A549 (cell line): ENCODE data around the gene DHRS3. TPM values are rescaled to one million over a fixed set of nuclear protein-coding genes. Genes with fewer than 3 reads are reported as not detected.

Experiments used
- ATAC-seq, 2 experiments: fragments of 200-7000 bp in 1 of 2; fragments of >200 bp in 1 of 2; cut with Nextera tagmentation in 1 of 2; cut with Tn5 transposase in 1 of 2; 3 replicates each; pipeline versions ENCODE4 v1.8.0 to v1.9.1; 2018 to 2020; ENCODE audit warnings: mild to moderate bottlenecking in 1 of 2, moderate library complexity in 1 of 2
- CTCF ChIA-PET: fragments of 300-600 bp; sonication (Branson Sonifier 250); formaldehyde crosslinking; extraction: SDS; loops from one replicate; lab custom pipeline; 2021; ENCODE audit warnings: antibody characterized with exemption, inconsistent platforms; lab: Yijun Ruan, JAX
- POLR2A ChIA-PET: fragments of 350-600 bp; formaldehyde crosslinking; extraction: SDS; loops from one replicate; lab custom pipeline; 2021; ENCODE audit warnings: antibody characterized with exemption, inconsistent platforms; lab: Yijun Ruan, JAX
- DNase-seq, 2 experiments: peaks; one replicate each; pipeline versions ENCODE4 v3.0.0 to v3.0.0-alpha.2; 2011 to 2016; ENCODE audit warnings: low read depth in 1 of 2, low spot score in 1 of 2
- FAIRE-seq: peaks from 2 replicates; lab custom pipeline; 2011; peaks lifted over from hg19 to GRCh38; lab: Jason Lieb, UNC
- H3K27ac ChIP-seq, 2 experiments: fragments of >200 bp; sonication (Bioruptor Twin); formaldehyde crosslinking; 3 replicates each; pipeline ENCODE4 v1.5.1; 2016 to 2017
- H3K4me1 ChIP-seq: fragments of >200 bp; sonication (Bioruptor Twin); formaldehyde crosslinking; 3 replicates; pipeline ENCODE4 v1.6.1; 2016
- H3K4me2 ChIP-seq: fragments of >200 bp; sonication (Bioruptor Twin); formaldehyde crosslinking; 3 replicates; pipeline ENCODE4 v1.6.1; 2016
- H3K4me3 ChIP-seq: fragments of >200 bp; sonication (Bioruptor Twin); formaldehyde crosslinking; 3 replicates; pipeline ENCODE4 v1.5.1; 2016
- H3K9me3 ChIP-seq: fragments of >200 bp; sonication (Bioruptor Twin); formaldehyde crosslinking; 3 replicates; pipeline ENCODE4 v1.6.1; 2016
- CEBPB ChIP-seq, 2 experiments: fragments of >200 bp in 1 of 2; sonication (Bioruptor Twin) in 1 of 2; formaldehyde crosslinking in 1 of 2; IDR thresholded peaks; 2 replicates each; pipeline ENCODE4 v1.6.1; 2012 to 2016
- CHD2 ChIP-seq: fragments of 150-350 bp; IDR thresholded peaks from 2 replicates; pipeline ENCODE4 v1.6.1; 2014; ENCODE audit warnings: low read length; ENCODE audit not compliant: partially characterized antibody
- EHMT2 ChIP-seq: fragments of 200-600 bp; sonication (generic); IDR thresholded peaks from 2 replicates; pipeline ENCODE4 v1.6.1; 2016; ENCODE audit warnings: antibody characterized with exemption, low read depth, mild to moderate bottlenecking, moderate library complexity
- EP300 ChIP-seq, 2 experiments: fragments of >200 bp; sonication (Bioruptor Twin); formaldehyde crosslinking; IDR thresholded peaks; 2 replicates in 1 of 2; 3 replicates in 1 of 2; pipeline ENCODE4 v1.6.1; 2016 to 2017
- ESRRA ChIP-seq: fragments of 150-350 bp; IDR thresholded peaks from 2 replicates; pipeline ENCODE4 v1.6.1; 2014; ENCODE audit warnings: mild to moderate bottlenecking, low read length, borderline replicate concordance
- FOSB ChIP-seq: fragments of 250-450 bp; sonication (Bioruptor Pico); IDR thresholded peaks from 2 replicates; pipeline ENCODE4 v1.5.0; 2020; ENCODE audit warnings: mild to moderate bottlenecking, moderate library complexity
- FOXS1 ChIP-seq: fragments of 250-450 bp; sonication (Bioruptor Pico); IDR thresholded peaks from 2 replicates; pipeline ENCODE4 v1.5.0; 2020; ENCODE audit warnings: mild to moderate bottlenecking, moderate library complexity
- GATA3 ChIP-seq: IDR thresholded peaks from 2 replicates; pipeline ENCODE4 v1.6.1; 2012; ENCODE audit warnings: borderline replicate concordance
- HEYL ChIP-seq: fragments of 250-450 bp; sonication (Bioruptor Pico); IDR thresholded peaks from 2 replicates; pipeline ENCODE4 v1.8.0; 2021; ENCODE audit warnings: mild to moderate bottlenecking, moderate library complexity
- HOXA7 ChIP-seq: fragments of 250-450 bp; sonication (Bioruptor Pico); IDR thresholded peaks from 2 replicates; pipeline ENCODE4 v1.5.0; 2020; ENCODE audit warnings: mild to moderate bottlenecking, moderate library complexity
- HOXB5 ChIP-seq: fragments of 250-450 bp; sonication (Bioruptor Pico); IDR thresholded peaks from 2 replicates; pipeline ENCODE4 v1.5.0; 2020; ENCODE audit warnings: mild to moderate bottlenecking, moderate library complexity
- JUN ChIP-seq, 2 experiments: fragments of >200 bp; sonication (Bioruptor Twin); formaldehyde crosslinking; IDR thresholded peaks; 2 replicates in 1 of 2; 3 replicates in 1 of 2; pipeline ENCODE4 v1.6.1; 2016 to 2017
- JUNB ChIP-seq: fragments of >200 bp; sonication (Bioruptor Twin); formaldehyde crosslinking; IDR thresholded peaks from 2 replicates; pipeline ENCODE4 v1.6.1; 2016
- KDM1A ChIP-seq: fragments of 200-600 bp; sonication (generic); IDR thresholded peaks from 2 replicates; pipeline ENCODE4 v1.6.1; 2016; ENCODE audit warnings: low read depth, mild to moderate bottlenecking
- MAFK ChIP-seq: fragments of 450-650 bp; IDR thresholded peaks from 2 replicates; pipeline ENCODE4 v1.6.1; 2014; ENCODE audit not compliant: partially characterized antibody
- NFE2L2 ChIP-seq: fragments of 150-350 bp; conservative IDR thresholded peaks from 2 replicates; pipeline ENCODE4 v1.6.1; 2014; ENCODE audit warnings: low read length
- NPAS2 ChIP-seq: fragments of 250-450 bp; sonication (Bioruptor Pico); IDR thresholded peaks from 2 replicates; pipeline ENCODE4 v1.8.0; 2022; ENCODE audit warnings: mild to moderate bottlenecking, moderate library complexity, borderline replicate concordance
- NR3C1 ChIP-seq: fragments of >200 bp; sonication (Bioruptor Twin); formaldehyde crosslinking; IDR thresholded peaks from 3 replicates; pipeline ENCODE4 v1.6.1; 2017
- PHF8 ChIP-seq: fragments of 200-600 bp; sonication (generic); IDR thresholded peaks from 2 replicates; pipeline ENCODE4 v1.6.1; 2016; ENCODE audit warnings: low read depth, mild to moderate bottlenecking, antibody characterized with exemption, moderate library complexity, borderline replicate concordance
- POLR2AphosphoS2 ChIP-seq: conservative IDR thresholded peaks from 2 replicates; pipeline ENCODE4 v1.6.1; 2012; ENCODE audit warnings: low read length, improper control_type of control experiment, inconsistent platforms
- RCOR1 ChIP-seq: fragments of 150-350 bp; IDR thresholded peaks from 2 replicates; pipeline ENCODE4 v1.6.1; 2014; ENCODE audit warnings: antibody characterized with exemption, low read length, low read depth
- ZFP36 ChIP-seq: fragments of 450-650 bp; IDR thresholded peaks from 2 replicates; pipeline ENCODE4 v1.6.1; 2014; ENCODE audit warnings: borderline replicate concordance; ENCODE audit not compliant: partially characterized antibody
- ZSCAN20 ChIP-seq: fragments of 250-450 bp; sonication (Bioruptor Pico); IDR thresholded peaks from 2 replicates; pipeline ENCODE4 v1.8.0; 2022; ENCODE audit warnings: mild to moderate bottlenecking, moderate library complexity
- WGBS: methylation state at CpG from one replicate; pipeline ENCODE4 v1.1.6; 2017; ENCODE audit errors: missing lambda C conversion rate; 5-methylcytosine and 5-hydroxymethylcytosine counted together
- polyA plus RNA-seq, 4 experiments: library from polyadenylated mRNA; depleted of rRNA in 3 of 4; stranded (reverse); fragments of >200 nt; fragmentation: RNase III in 1 of 4; extraction: RNeasy Plus Mini Kit Qiagen cat#74134 plus additional on column Dnase treatment in 1 of 4; gene quantifications; 2 replicates in 3 of 4; 3 replicates in 1 of 4; pipeline ENCODE4 v1.2.3, GENCODE V29; 2011 to 2017
- TF ChIP-seq, protein P1 (sequence below): fragments of >200 bp; sonication (Bioruptor Twin); formaldehyde crosslinking; IDR thresholded peaks from 2 replicates; pipeline ENCODE4 v1.6.1; 2016
- TF ChIP-seq, protein P2 (sequence below): fragments of 250-450 bp; sonication (Bioruptor Pico); IDR thresholded peaks from 2 replicates; pipeline ENCODE4 v1.5.0; 2020; ENCODE audit warnings: low read depth, mild to moderate bottlenecking, moderate library complexity

Gene DHRS3
- polyA plus RNA-seq, 2 of the 4 experiments (the other 2 are of a cell fraction) = 62.7 to 79.7 TPM

DNA sequence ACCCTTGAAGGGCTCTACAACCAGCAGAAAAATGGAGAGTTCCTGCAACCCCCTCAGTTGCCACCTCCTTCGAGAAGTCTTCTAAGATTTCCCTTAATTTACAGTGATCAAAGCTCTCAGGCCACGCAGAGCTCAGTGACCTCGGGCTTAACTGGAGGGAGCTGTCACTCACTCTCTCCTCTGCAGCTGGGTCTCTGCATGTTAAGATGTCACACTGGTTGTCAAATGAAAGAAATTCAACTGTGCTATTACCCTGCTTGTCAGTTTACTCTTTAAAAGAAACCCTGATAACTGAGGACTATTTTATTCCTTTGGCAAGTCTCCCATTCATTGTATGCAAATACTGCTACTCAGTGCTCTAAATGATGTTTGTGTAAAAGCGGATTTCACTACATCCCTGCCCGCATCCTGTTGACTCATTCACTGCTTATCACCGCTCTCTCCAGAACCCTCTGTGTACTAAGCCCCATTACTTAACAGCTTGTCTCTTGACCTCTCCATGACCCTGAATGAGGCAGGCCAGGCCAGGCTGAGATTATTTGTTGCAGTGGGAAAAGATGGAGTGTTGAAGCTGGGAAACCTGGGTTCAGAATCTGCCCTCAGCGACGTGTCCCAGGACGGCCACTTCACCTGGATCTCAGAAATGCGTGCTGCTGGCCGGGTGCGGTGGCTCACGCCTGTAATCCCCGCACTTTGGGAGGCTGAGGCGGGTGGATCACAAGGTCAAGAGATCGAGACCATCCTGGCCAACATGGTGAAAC is 13.7 kb downstream of the DHRS3 start (continued):
- no peak for TF ChIP-seq PHF8
- TF ChIP-seq CEBPB (IDR thresholded peaks at IDR 0.05) = peak; percentile 67 to 91
- peak; percentile 88 to 89; a peak in 4 of 5 replicates for TF ChIP-seq EP300 (IDR thresholded peaks at IDR 0.05)
- no peak for TF ChIP-seq NFE2L2
- no peak for TF ChIP-seq HOXB5 (CRISPR knock-in tag)
- TF ChIP-seq FOSB (CRISPR knock-in tag) = 0 out of 2 replicates have a peak, but pooled peaks have one; percentile 8
- peak; percentile 29 for TF ChIP-seq ZFP36
- TF ChIP-seq, protein P1, sequence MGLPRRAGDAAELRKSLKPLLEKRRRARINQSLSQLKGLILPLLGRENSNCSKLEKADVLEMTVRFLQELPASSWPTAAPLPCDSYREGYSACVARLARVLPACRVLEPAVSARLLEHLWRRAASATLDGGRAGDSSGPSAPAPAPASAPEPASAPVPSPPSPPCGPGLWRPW = 0 out of 2 replicates have a peak, but pooled peaks have one; percentile 17
- TF ChIP-seq POLR2AphosphoS2 = peak; percentile 18; the same call in 1 of the 2 replicates
- TF ChIP-seq JUNB = peak; percentile 79
- peak; percentile 94 for TF ChIP-seq GATA3

DNA sequence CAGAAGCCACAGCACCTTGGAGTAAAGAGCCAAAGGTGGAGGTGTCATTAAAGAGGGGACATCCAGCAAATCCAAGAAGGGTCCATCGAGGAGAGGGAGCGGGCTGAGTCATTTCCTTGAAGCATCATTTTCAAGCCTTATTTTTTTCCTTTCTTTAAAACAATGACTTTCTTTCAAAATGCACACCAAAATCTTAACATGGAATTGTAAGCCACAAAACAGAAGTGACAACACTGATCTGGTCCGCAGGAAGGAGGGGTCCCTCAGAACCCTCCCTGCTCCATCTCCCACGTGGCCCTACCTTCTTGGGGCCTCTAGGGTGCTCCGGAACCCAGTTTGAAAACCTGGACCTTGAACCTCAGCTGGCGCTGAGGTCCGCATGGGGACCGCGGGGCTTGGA is 14.8 kb downstream of the DHRS3 start:
- CTCF ChIA-PET = interaction anchor here (0.8 to 1.7 kb wide), 3 partner anchors 56 to 289 kb away, joined by 3 to 6 read pairs (median 4); no protein-coding TSS in a partner anchor
- 77% methylated on average over 9 of the region's 9 CpGs for WGBS

DNA sequence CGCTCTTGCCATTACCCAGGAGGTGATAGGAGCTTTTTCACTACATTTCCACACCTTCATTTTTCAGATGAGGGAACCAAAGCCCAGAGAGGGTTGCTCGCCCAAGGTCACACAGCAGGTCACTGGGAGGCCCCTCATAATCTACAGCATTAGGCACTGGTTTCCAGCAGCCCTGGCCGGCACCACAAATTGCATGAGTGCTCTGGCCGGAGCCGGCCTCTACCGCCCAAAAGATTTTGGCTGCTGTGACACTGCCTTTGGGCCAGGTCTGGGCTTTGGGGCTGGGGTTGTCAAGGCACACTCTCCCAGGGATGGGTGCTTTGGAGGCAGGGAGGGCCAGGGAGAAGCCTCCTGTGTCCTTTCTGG is 15.4 kb downstream of the DHRS3 start:
- 0 out of 3 replicates have a peak, but pooled peaks cover 2% of the 10 kb centered on the region for H3K9me3 ChIP-seq
- ATAC-seq = no peak
- H3K4me2 ChIP-seq = peak overlapping the region; percentile 55
- no peak for DNase-seq
- no peak overlapping the region; the same call in 2 of the 3 replicates for H3K4me3 ChIP-seq
- H3K27ac ChIP-seq = peak overlapping the region; percentile 97 to 100
- WGBS = 90% methylated on average over 2 of the region's 6 CpGs
- CTCF ChIA-PET = interaction anchor here (1.2 to 2.1 kb wide), 3 partner anchors 12 to 16 kb away, joined by 3 to 17 read pairs (median 10); partner anchors contain the start of gene DHRS3
- no peak for FAIRE-seq
- POLR2A ChIA-PET = interaction anchor here (2.2 to 2.5 kb wide), 2 partner anchors 14 to 17 kb away, joined by 18 to 49 read pairs; partner anchors contain the start of gene DHRS3
- H3K4me1 ChIP-seq = peaks cover 79% of the 10 kb centered on the region
- TF ChIP-seq, protein P2, sequence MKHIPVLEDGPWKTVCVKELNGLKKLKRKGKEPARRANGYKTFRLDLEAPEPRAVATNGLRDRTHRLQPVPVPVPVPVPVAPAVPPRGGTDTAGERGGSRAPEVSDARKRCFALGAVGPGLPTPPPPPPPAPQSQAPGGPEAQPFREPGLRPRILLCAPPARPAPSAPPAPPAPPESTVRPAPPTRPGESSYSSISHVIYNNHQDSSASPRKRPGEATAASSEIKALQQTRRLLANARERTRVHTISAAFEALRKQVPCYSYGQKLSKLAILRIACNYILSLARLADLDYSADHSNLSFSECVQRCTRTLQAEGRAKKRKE (CRISPR knock-in tag) = no peak
- TF ChIP-seq HEYL (CRISPR knock-in tag) (no peak), PHF8 (no peak), ZSCAN20 (CRISPR knock-in tag) (no peak), GATA3 (no peak), MAFK (no peak), RCOR1 (no peak), CHD2 (no peak), HOXA7 (CRISPR knock-in tag) (no peak), ESRRA (no peak), EHMT2 (no peak), JUN (IDR thresholded peaks at IDR 0.05) (no peak), FOXS1 (no peak), NR3C1 (no peak), KDM1A (no peak)

More for the DNA sequence above, 14.8 kb downstream of the DHRS3 start:
- peaks cover 77% of the 10 kb centered on the region for H3K4me1 ChIP-seq
- H3K27ac ChIP-seq = peak overlapping the region; percentile 97 to 100
- H3K9me3 ChIP-seq = 0 out of 3 replicates have a peak, but pooled peaks cover 2% of the 10 kb centered on the region
- H3K4me2 ChIP-seq = peak overlapping the region; percentile 55
- TF ChIP-seq JUN (IDR thresholded peaks at IDR 0.05) = no peak
- no peak for TF ChIP-seq NPAS2
- TF ChIP-seq HOXA7 (CRISPR knock-in tag) = no peak
- no peak for DNase-seq
- POLR2A ChIA-PET = interaction anchor here (1.7 to 2.2 kb wide), 2 partner anchors 8 to 14 kb away, joined by 21 to 49 read pairs; partner anchors contain the start of gene DHRS3
- no peak for ATAC-seq
- H3K4me3 ChIP-seq = no peak overlapping the region
- FAIRE-seq = no peak
